GM03348 (cell line): ENCODE measurements around the gene LYZL2.
"Not testable (repeated sequence)": the region's sequence is repeated elsewhere in the genome, so short reads cannot be mapped to it uniquely, and the experiment has no call there.

Experiments used
- DNase-seq: peaks from one replicate; pipeline ENCODE4 v3.0.0; 2012; ENCODE audit warnings: low spot score

Gene LYZL2

GRCh38 chr10:30594077-30594476 lies 35.5 kb downstream of the LYZL2 start:
- DNase-seq, result no peak

DNA sequence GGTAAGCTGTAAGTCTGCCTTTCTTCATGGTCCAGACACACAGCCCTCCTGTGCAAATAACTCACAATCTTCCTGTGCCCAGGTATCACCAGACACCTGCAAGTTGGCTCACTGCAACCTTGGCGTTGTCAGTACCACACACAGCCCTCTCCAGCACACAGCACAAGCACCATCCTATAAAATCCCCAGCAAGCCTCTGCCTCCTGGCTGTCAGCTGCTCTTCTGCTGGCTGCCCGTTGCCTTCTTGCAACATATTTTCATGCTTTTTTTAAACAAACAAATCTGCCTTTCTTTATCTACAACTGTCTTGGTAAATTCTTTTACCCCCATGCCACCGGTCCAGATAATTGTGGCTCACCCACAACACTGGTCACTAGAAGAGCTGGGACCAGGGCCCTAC lies 36.8 kb downstream of the LYZL2 start:
- not testable (repeated sequence) for DNase-seq

- peak; percentile 64 for DNase-seq
These were observed 38.3 kb downstream of the LYZL2 start for GRCh38 chr10:30591249-30591670.

DNA sequence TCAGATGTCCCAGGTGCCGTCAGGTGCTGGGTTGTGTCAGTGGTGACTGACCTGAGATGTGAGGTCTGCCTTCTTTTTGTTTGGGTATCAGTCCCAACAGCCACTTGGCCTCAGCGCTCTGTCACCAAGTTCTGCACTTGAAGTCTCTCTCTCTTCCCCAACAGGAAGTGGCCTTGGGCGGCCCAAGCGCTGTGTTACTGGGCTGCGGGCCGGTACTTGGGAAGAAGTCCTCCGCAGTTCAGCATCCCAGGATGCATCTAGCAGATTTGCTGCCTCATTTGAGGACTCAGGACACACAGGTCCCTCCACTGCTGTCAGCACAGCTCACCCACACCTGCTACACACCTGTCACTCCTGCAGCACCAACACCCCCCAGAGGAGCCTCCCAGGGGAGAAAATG lies 40.1 kb downstream of the LYZL2 start:
- no peak for DNase-seq

DNA sequence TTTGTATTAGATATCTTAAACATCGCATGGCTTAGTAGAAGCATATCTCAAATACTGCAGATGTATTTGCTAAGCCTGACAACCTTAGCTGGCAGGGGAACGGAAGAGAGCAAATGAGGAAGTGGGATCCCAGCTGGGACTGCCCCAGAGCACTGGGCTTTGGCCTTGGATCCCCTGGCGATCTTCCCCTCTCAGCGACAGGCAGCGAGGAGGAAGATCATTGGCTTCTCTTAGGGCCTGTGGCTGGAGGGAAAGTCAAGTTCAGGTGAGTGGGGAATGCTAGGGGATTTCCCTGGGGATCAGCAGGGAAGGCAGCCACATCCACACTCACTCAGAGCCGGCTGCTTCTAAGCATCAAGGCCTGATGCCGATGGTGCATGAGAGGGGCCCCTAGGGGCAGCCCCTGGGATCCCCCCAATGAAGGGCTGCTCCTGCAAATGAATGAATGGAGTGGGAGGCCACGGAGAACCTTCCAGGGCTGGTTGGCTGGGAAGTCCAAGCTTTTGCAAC lies 42.0 kb downstream of the LYZL2 start:
- no peak for DNase-seq

DNA sequence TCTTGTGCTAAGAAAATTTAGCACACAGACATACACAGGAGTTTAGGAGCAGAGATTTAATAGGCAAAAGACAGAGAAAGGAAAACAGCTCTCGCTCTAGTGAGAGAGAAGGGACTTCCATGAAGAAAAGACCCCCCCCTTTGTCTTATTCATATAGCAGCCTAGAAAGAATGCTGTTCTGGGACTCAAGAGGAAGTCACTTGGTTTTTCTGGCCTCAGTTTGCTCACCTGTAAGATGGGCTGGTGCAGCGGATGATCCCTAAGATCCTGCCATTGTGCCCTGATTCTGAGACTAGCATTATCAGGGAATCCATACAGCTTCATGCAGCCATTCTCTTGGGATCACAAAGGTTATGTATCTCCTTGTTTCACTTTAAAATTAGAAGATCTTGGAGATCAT lies 42.7 kb downstream of the LYZL2 start:
- no peak for DNase-seq

GRCh38 chr10:30583778-30584415 lies 45.7 kb downstream of the LYZL2 start:
- DNase-seq, result peak; percentile 52

GRCh38 chr10:30581779-30582380 lies 47.7 kb downstream of the LYZL2 start:
- peak; percentile 70 for DNase-seq

DNA sequence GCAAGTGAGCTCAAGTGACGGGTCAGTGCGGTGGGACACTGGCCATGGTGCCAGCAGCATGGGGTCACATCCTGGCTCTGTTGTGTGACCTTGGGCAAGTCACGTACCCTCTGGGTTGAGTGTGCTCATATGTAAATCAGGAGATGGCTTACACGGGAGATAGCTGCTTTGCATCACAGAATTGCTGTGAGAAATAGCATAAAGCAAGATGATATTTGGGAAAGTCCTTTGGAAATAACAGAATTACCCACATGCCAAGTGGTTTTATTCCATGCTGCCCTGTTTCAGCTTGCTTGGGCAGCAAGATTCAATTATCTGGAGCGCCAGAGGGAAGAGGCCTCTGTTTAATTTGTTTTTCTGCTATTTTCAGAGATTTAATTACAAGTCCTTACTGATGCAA lies 48.9 kb downstream of the LYZL2 start:
- DNase-seq, result no peak

GRCh38 chr10:30580241-30580640 lies 49.3 kb downstream of the LYZL2 start:
- DNase-seq, result no peak

GRCh38 chr10:30579574-30579973 lies 50.0 kb downstream of the LYZL2 start:
- no peak for DNase-seq

GRCh38 chr10:30577048-30577447 lies 52.5 kb downstream of the LYZL2 start:
- DNase-seq, result no peak

- DNase-seq, result no peak
These were observed 52.9 kb downstream of the LYZL2 start for GRCh38 chr10:30576641-30577040.

- DNase-seq, result no peak
These were observed 55.1 kb downstream of the LYZL2 start for GRCh38 chr10:30574432-30574796.

GRCh38 chr10:30573721-30574431 lies 55.7 kb downstream of the LYZL2 start:
- DNase-seq, result no peak

- no peak for DNase-seq
These were observed 64.1 kb downstream of the LYZL2 start for GRCh38 chr10:30565449-30565848.

- DNase-seq, result no peak
These were observed 66.8 kb downstream of the LYZL2 start for GRCh38 chr10:30562787-30563186.
